HG03039 (cell line): ENCODE measurements around the gene YPEL3.

Source experiments
- ATAC-seq: cut with Tn5 transposase; IDR thresholded peaks from one replicate; pipeline ENCODE4 v1.9.1; 2021; ENCODE audit warnings: mild to moderate bottlenecking, moderate library complexity; ENCODE audit not compliant: unreplicated experiment

YPEL3 gene

GRCh38 chr16:30052671-30053372, 43.2 kb downstream of the YPEL3 start:
- peak; percentile 68 for ATAC-seq

GRCh38 chr16:30051518-30051917, 44.5 kb downstream of the YPEL3 start:
- no peak for ATAC-seq

GRCh38 chr16:30049871-30050270, 46.1 kb downstream of the YPEL3 start:
- no peak for ATAC-seq

- no peak for ATAC-seq
Observed at GRCh38 chr16:30046588-30046987, 49.4 kb downstream of the YPEL3 start.

- ATAC-seq = no peak
Observed at GRCh38 chr16:30046178-30046577, 49.8 kb downstream of the YPEL3 start.
